GF-D8 (cell line): Measurements from ENCODE around the gene DOCK3.
"Not testable (repeated sequence)": the region's sequence is repeated elsewhere in the genome, so short reads cannot be mapped to it uniquely, and the experiment has no call there.

Source experiments
- DNase-seq: peaks from one replicate; lab custom pipeline; 2025; lab: John Stamatoyannopoulos, UW

DOCK3 gene

GRCh38 chr3:51371943-51372557, 697.3 kb downstream of the DOCK3 start:
- peak; percentile 5 for DNase-seq

- DNase-seq = no peak
Measured at GRCh38 chr3:51373658-51374421, 699.1 kb downstream of the DOCK3 start.

- DNase-seq = no peak
Measured at GRCh38 chr3:51374456-51374855, 699.7 kb downstream of the DOCK3 start.

DNA sequence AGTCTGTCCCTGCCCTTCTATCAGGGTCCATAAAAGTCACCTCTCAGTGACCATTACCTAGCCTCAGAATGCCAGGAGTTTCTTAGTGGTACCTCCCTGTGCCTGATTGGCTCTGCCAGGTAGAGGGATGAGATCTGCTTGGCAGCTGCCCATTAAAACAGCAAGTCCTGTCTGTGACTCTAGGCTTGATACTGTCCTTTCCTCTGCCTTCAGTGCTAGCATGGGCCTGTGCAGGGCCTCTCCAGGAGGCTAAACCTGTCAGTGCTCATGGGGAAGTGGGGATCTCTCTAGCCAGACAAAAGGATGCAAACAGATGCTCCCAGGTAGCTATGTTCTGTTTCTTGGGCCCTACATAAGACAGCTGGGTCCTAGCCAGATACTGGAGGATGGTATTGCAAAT, 700.4 kb downstream of the DOCK3 start:
- no peak for DNase-seq

DNA sequence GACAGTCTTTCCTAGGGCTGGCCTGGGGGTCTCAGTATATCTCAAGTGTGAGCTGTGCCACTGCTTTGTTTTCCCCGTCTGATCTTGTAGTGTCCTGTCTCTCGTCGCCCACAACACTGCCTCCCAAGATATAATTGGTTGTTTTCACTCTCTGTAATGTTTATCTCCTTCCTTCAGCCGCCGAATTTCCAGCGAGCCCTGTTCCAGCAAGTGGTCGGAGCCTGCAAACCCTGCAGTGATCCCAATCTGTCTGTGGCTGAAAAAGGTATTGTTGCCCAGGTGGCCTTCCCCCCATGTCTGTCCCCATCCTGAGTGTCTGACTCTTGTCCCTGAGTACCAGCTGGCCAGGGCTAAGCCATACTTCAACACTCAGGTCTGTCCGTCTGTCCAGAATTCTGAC, 700.8 kb downstream of the DOCK3 start:
- no peak for DNase-seq

- DNase-seq = peak; percentile 4
Measured at GRCh38 chr3:51378065-51378464, 703.3 kb downstream of the DOCK3 start.

DNA sequence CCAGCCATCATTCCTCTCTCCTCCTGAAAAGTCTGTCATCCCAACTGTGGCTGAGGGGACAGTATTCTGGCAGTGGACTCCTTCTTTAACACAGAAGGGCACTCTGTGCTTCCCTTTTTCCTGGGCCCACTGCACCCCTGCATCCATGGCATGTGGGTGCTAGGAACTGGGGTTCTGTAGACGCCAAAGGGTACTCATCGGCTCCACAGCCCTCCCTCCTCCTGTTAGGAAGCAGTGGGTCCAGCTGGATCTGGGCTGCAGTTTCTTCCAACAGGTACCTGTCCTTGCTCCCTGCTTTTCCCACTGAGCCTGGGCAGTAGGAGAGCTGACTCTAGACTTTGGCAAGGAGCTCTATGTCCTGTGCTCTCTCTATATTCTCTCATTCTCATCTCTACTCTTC, 704.0 kb downstream of the DOCK3 start:
- DNase-seq = no peak

DNA sequence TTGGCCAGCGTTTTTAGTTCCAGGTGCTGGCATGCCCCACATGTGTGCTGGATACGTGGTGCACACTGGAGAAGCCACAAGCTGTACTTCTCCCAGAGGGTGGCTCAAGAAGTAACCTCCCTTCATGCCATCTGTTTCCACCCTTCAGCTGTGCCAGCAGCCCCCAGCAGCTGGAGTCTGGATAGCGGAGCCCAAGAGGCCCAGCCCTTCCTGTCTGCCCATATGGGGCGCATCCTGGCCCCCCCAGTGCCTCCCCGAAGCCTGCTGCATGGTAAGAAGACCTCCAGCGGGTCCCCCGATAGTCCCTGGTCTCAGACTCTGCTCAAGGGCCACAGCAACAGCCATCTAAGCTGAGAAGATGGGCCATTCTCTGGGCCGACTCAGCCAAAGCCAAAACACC, 704.6 kb downstream of the DOCK3 start:
- peak; percentile 54 for DNase-seq

- DNase-seq = no peak
Measured at GRCh38 chr3:51379746-51380455, 705.2 kb downstream of the DOCK3 start.

DNA sequence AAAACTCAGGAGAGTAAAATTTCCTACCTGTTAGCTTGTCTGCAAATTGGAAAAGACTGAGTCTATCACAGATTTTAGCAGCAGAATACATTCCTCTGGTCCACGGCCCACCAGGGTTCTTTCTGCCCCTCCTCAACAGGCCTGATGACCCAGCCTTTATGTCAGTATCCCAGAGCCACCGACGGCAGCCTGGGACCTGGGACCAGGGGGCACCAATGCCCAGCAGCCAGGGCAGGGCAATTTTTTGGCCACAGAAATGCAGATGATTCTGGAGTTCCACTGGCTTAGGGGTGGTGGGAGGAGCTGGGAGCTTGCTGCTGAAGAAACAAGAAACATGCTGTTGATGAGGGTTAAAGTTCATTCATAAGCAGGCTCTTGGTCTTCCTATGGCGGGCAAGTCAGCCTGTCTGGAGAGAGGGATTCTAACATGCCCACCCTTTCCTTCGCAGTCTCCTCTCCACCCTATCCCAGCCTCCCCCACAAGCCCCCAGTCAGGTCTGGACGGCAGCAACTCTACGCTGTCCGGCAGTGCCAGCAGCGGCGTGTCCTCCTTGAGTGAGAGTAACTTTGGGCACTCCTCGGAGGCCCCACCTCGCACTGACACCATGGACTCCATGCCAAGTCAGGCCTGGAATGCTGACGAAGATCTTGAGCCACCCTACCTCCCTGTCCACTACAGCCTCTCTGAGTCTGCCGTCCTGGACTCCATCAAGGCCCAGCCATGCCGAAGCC, 706.0 kb downstream of the DOCK3 start:
- DNase-seq = no peak

GRCh38 chr3:51381333-51381705, 706.6 kb downstream of the DOCK3 start:
- no peak for DNase-seq

- DNase-seq = no peak
Measured at GRCh38 chr3:51382076-51382745, 707.5 kb downstream of the DOCK3 start.

DNA sequence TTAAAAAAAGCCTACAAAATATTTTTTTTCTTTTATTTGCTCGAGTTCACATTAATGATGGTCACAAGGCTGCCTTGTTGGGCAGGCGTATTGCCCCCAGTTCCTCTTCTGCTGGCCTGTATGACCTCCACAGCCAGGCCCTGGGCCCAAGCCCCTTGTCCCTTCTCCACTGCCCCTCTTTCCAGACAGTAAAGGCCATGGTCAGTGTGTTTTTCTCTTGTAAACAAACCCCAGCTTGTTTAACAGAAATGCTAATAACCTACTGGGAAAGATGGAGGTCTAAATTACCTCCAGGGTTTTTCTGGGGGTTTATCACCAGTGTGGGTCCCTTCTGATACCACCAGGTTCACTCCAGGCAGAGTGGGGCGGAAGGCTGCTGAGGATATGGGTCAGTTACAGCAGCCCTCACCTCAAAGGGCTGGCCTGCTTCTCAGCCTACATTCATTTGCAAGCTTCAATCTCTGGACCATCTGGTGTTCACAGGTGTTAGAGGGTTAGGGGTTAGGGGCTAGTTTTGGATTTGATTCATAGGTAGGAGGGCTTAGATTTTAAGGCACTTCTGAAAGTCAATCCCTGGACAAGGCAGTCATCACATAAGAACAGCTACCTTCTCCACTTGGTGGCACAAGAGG, 708.3 kb downstream of the DOCK3 start:
- DNase-seq = no peak

- peak; percentile 1 for DNase-seq
Measured at GRCh38 chr3:51384055-51384725, 709.5 kb downstream of the DOCK3 start.

- DNase-seq = peak; percentile 92
Measured at GRCh38 chr3:51384726-51385473, 710.2 kb downstream of the DOCK3 start, which contains the start of gene MANF. MANF (plus strand) TSS chr3:51385291; CDS start chr3:51385343, 52 bp downstream.

DNA sequence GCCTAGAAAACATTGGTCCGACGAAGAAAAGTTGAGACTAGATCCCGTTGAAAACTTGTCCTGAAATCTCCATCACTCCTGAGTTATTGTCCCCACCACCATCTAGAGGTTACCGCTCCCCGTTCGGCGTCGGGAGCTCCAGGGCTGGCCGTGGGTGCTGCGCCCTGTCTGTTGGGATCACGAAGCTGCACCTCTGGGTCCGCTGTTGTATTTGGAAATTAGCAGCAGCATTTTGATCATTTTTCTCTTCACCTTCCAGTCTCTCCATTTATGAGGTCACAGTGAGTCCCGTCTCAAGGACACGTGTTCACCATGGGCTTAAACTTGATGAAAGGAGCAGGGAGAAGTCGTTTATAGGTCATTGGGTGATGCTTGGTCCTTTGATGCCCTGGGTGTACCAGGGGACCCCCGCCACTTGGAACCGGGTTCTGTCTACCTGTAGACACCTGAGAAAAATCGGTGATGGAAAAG, 710.9 kb downstream of the DOCK3 start:
- no peak for DNase-seq

DNA sequence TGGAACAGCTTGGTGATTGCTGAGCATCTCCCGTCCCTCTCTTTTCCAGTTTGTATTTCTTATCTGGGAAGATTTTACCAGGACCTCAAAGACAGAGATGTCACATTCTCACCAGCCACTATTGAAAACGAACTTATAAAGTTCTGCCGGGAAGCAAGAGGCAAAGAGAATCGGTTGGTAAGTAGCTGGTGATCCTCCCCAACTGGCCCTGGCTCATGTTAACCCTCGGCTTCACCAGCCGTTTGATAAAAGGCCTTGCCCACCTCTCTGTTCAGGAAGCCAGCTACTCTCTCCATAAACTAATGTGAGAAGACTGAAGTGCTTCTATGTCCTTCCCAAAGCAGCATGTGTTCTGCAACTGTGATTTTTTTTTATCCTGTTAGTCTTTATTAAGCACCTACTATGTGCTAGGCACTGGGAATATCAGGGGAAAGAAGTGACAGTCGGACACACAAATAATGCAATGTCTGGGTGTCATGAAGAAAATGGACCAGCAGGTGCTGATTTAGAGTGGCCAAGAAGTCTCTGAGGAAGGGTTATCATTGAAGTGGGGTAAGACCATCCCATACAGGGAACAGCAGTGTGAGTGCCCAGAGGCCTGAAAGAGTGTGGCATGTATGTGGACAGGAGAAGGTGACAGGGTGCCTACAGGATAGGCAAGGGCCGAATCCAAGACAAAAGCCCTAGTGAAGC, 711.6 kb downstream of the DOCK3 start:
- DNase-seq = no peak

DNA sequence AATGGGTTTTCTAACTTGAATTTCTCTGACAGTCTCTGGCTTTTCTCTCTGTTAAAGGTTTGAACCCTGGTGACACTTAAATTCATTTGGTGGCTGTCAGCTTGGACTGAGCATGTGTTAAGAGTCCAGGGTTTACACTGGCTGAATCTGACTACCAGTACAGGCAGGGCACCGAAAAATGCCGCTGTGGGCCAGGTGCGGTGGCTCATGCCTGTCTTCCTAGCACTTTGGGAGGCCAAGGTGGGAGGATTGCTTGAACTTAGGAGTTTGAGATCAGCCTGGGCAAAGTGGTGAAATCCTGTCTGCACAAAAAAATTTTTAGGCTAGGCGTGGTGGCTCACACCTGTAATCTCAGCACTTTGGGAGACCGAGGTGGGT, 712.1 kb downstream of the DOCK3 start:
- DNase-seq = no peak

DNA sequence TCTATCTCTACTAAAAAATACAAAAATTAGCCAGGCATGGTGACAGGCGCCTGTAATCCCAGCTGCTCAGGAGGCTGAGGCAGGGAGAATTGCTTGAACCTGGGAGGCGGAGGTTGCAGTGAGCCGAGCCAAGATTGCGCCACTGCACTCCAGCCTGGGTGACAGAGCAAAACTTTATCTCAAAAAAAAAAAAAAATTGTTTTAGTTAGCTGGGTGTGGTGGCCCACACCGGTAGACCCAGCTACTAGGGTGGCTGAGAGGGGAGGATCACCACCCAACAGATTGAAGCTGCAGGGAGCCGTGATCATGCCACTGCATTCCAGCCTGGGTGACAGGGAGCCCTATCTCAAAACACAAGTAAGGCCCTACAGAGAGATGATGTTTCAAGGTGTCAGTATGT, 712.6 kb downstream of the DOCK3 start:
- DNase-seq = not testable (repeated sequence)
